K562 (cell line): ENCODE measurements around the gene PRDM16. TPM values are rescaled to one million over a fixed set of nuclear protein-coding genes. Genes with fewer than 3 reads are reported as not detected.
A peak's percentile ranks its signal among the peaks of the same experiment; 100 is the strongest.

ENCODE experiments used
- ATAC-seq: fragments of 200-7000 bp; cut with Tn5 transposase; 3 replicates; pipeline ENCODE4 v1.9.1; 2020; ENCODE audit warnings: moderate library complexity
- BruUV-seq: library from RNA; stranded (reverse); fragments of 400-500 nt; replicated peaks from 2 replicates; lab custom pipeline; 2021; lab: Mats Ljungman, UMichigan
- CTCF ChIA-PET: fragments of 300-600 bp; formaldehyde crosslinking; extraction: SDS; loops from one replicate; lab custom pipeline; 2021; ENCODE audit warnings: low intra/inter-chr PET ratio; lab: Yijun Ruan, JAX
- POLR2A ChIA-PET: fragments of 300-600, 350-650 bp; sonication (Branson Sonifier 250); formaldehyde crosslinking; extraction: SDS; loops from one replicate; lab custom pipeline; 2021; ENCODE audit warnings: antibody characterized with exemption, inconsistent platforms; lab: Yijun Ruan, JAX
- DNase-seq, 4 experiments: peaks; one replicate each; pipeline versions ENCODE4 v3.0.0 to v3.0.0-alpha.2; 2011 to 2018; ENCODE audit warnings: low spot score in 3 of 4, mixed read lengths in 3 of 4; ENCODE audit errors: extremely low read depth in 1 of 4
- FAIRE-seq: peaks from 2 replicates; lab custom pipeline; 2011; peaks lifted over from hg19 to GRCh38; lab: Jason Lieb, UNC
- H2AFZ ChIP-seq: 2 replicates; pipeline ENCODE4 v1.6.0; 2011; ENCODE audit warnings: low read depth, low read length, control low read depth, inconsistent platforms
- H3K27ac ChIP-seq: fragments of 200-600 bp; 3 replicates; pipeline ENCODE4 v1.8.0; 2011; ENCODE audit warnings: low read depth, mild to moderate bottlenecking, control low read depth, inconsistent platforms, low read length, moderate library complexity, mixed read lengths; ENCODE audit errors: extremely low read depth
- H3K27me3 ChIP-seq, 2 experiments: fragments of 300-600 bp in 1 of 2; 2 replicates in 1 of 2; 3 replicates in 1 of 2; pipeline versions ENCODE4 v1.6.0 to v1.8.0; 2011; ENCODE audit warnings: inconsistent platforms in 2 of 2, low read length in 2 of 2, mild to moderate bottlenecking in 1 of 2, mixed read lengths in 1 of 2, moderate library complexity in 1 of 2; ENCODE audit not compliant: control insufficient read depth in 2 of 2, insufficient read depth in 2 of 2
- H3K36me3 ChIP-seq: fragments of 300-600 bp; 3 replicates; pipeline ENCODE4 v1.8.0; 2011; ENCODE audit warnings: mild to moderate bottlenecking, low read length, inconsistent platforms; ENCODE audit not compliant: control insufficient read depth, insufficient read depth
- H3K4me1 ChIP-seq, 2 experiments: fragments of 200-600 bp in 1 of 2; replicated peaks in 1 of 2; 2 replicates in 1 of 2; 3 replicates in 1 of 2; pipeline versions ENCODE4 v1.5.1 to v1.8.0; 2011; ENCODE audit warnings: inconsistent platforms in 2 of 2, low read length in 2 of 2, mild to moderate bottlenecking in 1 of 2, mixed read lengths in 1 of 2, moderate library complexity in 1 of 2; ENCODE audit not compliant: control insufficient read depth in 2 of 2, insufficient read depth in 2 of 2
- H3K4me2 ChIP-seq: 2 replicates; pipeline ENCODE4 v1.6.1; 2011; ENCODE audit warnings: low read length, control low read depth, inconsistent platforms, mixed read lengths; ENCODE audit not compliant: insufficient read depth
- H3K4me3 ChIP-seq: fragments of 200-600 bp; sonication (generic), shearing (Covaris generic); 2 replicates; pipeline ENCODE4 v1.5.1; 2016; ENCODE audit warnings: control low read depth, inconsistent platforms
- H3K79me2 ChIP-seq: fragments of 200-600 bp; 3 replicates; pipeline ENCODE4 v1.8.0; 2011; ENCODE audit warnings: low read length, inconsistent platforms; ENCODE audit not compliant: control insufficient read depth, insufficient read depth
- H3K9ac ChIP-seq, 2 experiments: 2 replicates each; pipeline versions ENCODE4 v1.6.0 to v1.6.1; 2011; ENCODE audit warnings: low read depth in 2 of 2, low read length in 2 of 2, control low read depth in 1 of 2, inconsistent platforms in 1 of 2, mild to moderate bottlenecking in 1 of 2, mixed read lengths in 1 of 2; ENCODE audit not compliant: insufficient read depth in 1 of 2
- H3K9me1 ChIP-seq: one replicate; pipeline ENCODE4 v1.6.0; 2011; ENCODE audit warnings: inconsistent platforms, mild to moderate bottlenecking, low read length, moderate library complexity; ENCODE audit not compliant: control insufficient read depth, insufficient read depth
- H3K9me3 ChIP-seq: replicated peaks from 2 replicates; pipeline ENCODE4 v1.5.1; 2011; ENCODE audit warnings: low read depth, low read length, inconsistent platforms; ENCODE audit not compliant: control insufficient read depth, insufficient read depth
- H4K20me1 ChIP-seq: replicated peaks from 2 replicates; pipeline ENCODE4 v1.6.1; 2011; ENCODE audit warnings: low read length, inconsistent platforms, mixed read lengths; ENCODE audit not compliant: control insufficient read depth, insufficient read depth
- EGR1 ChIP-seq: fragments of 450-650 bp; conservative IDR thresholded peaks from 2 replicates; pipeline ENCODE4 v1.6.1; 2017; ENCODE audit warnings: mild to moderate bottlenecking
- FOXA1 ChIP-seq: fragments of 450-650 bp; IDR thresholded peaks from 2 replicates; pipeline ENCODE4 v1.6.1; 2016; ENCODE audit warnings: mild to moderate bottlenecking, borderline replicate concordance
- WGBS: fragments of 100-300 bp; shearing (Covaris generic); methylation state at CpG from one replicate; pipeline ENCODE4 v1.1.6; 2016; ENCODE audit warnings: low coverage, mixed read lengths; ENCODE audit not compliant: insufficient coverage; ENCODE audit errors: missing lambda C conversion rate; 5-methylcytosine and 5-hydroxymethylcytosine counted together
- in situ Hi-C: fragments of 300-500 bp; cut with MboI; formaldehyde crosslinking; loops from 4 replicates; pipeline ENCODE4 v1.15.0; 2018; ENCODE audit warnings: inconsistent platforms, mixed read lengths
- intact Hi-C: fragments of 100-400 bp; cut with micrococcal nuclease; formaldehyde crosslinking; loops from 2 replicates; pipeline ENCODE4 v1.14.2; 2022
- polyA plus RNA-seq, 8 experiments: library from polyadenylated mRNA; depleted of rRNA in 4 of 8; stranded (reverse) in 5 of 8; unstranded in 3 of 8; fragments of >200 nt; fragmentation: Nextera tagmentation in 2 of 8; fragmentation: Illumina TruSeq in 1 of 8; extraction: Ambion mirVana in 2 of 8; extraction: Trizol in 1 of 8; gene quantifications; 2 replicates each; pipeline versions ENCODE4 v1.2.1 to v1.2.3, GENCODE V29; 2011 to 2014; ENCODE audit warnings: inconsistent platforms in 1 of 8, missing spikeins in 1 of 8
- total RNA-seq, 7 experiments: library from RNA; depleted of rRNA in 6 of 7; stranded (reverse); fragments of >200 nt in 6 of 7; fragmentation: Illumina TruSeq in 2 of 7; extraction: Trizol in 2 of 7; gene quantifications; 2 replicates each; pipeline versions ENCODE4 v1.2.1 to v1.2.3, GENCODE V29; 2011 to 2021; ENCODE audit warnings: low replicate concordance in 1 of 7
- TF ChIP-seq, protein P1 (sequence below): sonication (generic); formaldehyde crosslinking; IDR thresholded peaks from 2 replicates; pipeline ENCODE4 v1.8.1; 2023; ENCODE audit warnings: mild to moderate bottlenecking, missing genetic modification reagents
- TF ChIP-seq, protein P2 (sequence below), 3 experiments: IDR thresholded peaks in 2 of 3; conservative IDR thresholded peaks in 1 of 3; 2 replicates each; pipeline ENCODE4 v1.5.1; 2011 to 2012; ENCODE audit warnings: low read length in 3 of 3, mild to moderate bottlenecking in 3 of 3, control low read depth in 2 of 3, improper control_type of control experiment in 1 of 3, inconsistent platforms in 1 of 3, low read depth in 1 of 3, mixed read lengths in 1 of 3, moderate library complexity in 1 of 3; ENCODE audit not compliant: insufficient read depth in 2 of 3
- TF ChIP-seq, protein P3 (sequence below): fragments of 450-650 bp; IDR thresholded peaks from 2 replicates; pipeline ENCODE4 v1.6.1; 2016; ENCODE audit warnings: borderline replicate concordance

The PRDM16 gene
- total and polyA plus RNA-seq, 9 of the 15 experiments (the other 6 are each of a cell fraction or from before 2014, with no cell fraction given), result 0.10 to 0.27 TPM; not detected in 7

DNA sequence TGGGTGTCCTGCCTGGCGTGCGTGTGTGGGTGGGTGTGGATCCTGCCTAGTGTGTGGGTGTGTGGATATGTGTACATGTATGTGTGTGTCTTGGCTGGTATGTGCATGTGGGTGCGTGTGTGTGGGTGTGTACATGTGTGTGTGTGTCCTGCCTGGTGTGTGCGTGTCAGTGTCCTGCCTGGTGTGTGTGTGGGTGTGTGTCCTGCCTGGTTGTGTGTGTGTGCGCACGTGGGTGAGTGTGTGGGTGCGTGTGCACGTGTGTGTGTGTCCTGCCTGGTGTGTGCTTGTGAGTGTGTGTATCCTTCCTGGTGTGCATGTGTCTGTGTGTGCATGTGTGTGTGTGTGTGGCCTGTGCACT is 60.1 kb downstream of the PRDM16 start:
- FAIRE-seq, result no peak
- in situ Hi-C loops (no loop called here), intact Hi-C loops (no loop called here)
- Histone ChIP-seq H3K9me3 (no peaks in the 10 kb centered on the region), H3K9me1 (no peaks in the 10 kb centered on the region), H3K4me1 (no peaks in the 10 kb centered on the region; a peak in 2 of 5 replicates), H2AFZ (no peak overlapping the region), H3K79me2 (no peaks in the 10 kb centered on the region), H3K9ac (no peak overlapping the region; a peak in 1 of 4 replicates), H4K20me1 (peaks cover 13% of the 10 kb centered on the region), H3K4me3 (no peak overlapping the region), H3K27ac (no peak overlapping the region), H3K27me3 (peaks cover 19 to 90% of the 10 kb centered on the region in 2 experiments; a peak in 4 of 5 replicates), H3K36me3 (no peaks in the 10 kb centered on the region), H3K4me2 (no peak overlapping the region)
- BruUV-seq, result no TSS peak
- ChIA-PET CTCF (no interaction called here), POLR2A (no interaction called here)
- DNase-seq, result no peak
- no peak for ATAC-seq
- WGBS, result 4% methylated on average over 7 of the region's 8 CpGs
- TF ChIP-seq EGR1, result peak; percentile 44
- TF ChIP-seq, protein P1, sequence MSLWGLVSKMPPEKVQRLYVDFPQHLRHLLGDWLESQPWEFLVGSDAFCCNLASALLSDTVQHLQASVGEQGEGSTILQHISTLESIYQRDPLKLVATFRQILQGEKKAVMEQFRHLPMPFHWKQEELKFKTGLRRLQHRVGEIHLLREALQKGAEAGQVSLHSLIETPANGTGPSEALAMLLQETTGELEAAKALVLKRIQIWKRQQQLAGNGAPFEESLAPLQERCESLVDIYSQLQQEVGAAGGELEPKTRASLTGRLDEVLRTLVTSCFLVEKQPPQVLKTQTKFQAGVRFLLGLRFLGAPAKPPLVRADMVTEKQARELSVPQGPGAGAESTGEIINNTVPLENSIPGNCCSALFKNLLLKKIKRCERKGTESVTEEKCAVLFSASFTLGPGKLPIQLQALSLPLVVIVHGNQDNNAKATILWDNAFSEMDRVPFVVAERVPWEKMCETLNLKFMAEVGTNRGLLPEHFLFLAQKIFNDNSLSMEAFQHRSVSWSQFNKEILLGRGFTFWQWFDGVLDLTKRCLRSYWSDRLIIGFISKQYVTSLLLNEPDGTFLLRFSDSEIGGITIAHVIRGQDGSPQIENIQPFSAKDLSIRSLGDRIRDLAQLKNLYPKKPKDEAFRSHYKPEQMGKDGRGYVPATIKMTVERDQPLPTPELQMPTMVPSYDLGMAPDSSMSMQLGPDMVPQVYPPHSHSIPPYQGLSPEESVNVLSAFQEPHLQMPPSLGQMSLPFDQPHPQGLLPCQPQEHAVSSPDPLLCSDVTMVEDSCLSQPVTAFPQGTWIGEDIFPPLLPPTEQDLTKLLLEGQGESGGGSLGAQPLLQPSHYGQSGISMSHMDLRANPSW (CRISPR knock-in tag), result no peak

DNA sequence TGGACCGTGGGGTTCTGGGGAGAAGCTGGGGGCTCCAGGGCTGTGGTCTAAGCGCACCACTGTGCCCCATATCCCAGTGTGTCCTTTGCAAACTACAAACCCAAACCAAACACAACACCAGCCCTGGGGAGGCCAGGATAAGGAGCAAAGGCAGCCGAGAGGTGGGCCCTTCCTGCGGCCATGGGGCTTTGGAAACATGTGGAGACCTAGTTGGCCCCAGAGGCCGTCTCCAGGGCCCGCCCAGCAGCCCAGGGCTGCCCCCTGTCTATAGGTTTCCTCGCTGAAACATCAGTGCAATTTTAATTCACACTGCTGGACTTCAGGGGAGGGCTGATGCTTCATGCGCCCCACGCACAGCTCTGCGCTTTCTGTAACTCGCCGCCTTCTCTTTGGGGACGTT is 61.3 kb downstream of the PRDM16 start:
- POLR2A ChIA-PET, result interaction anchor here (0.6 kb wide), 1 partner anchor 57 kb away, joined by 3 read pairs; no protein-coding TSS in a partner anchor
- no peak for TF ChIP-seq FOXA1
- TF ChIP-seq, protein P2, sequence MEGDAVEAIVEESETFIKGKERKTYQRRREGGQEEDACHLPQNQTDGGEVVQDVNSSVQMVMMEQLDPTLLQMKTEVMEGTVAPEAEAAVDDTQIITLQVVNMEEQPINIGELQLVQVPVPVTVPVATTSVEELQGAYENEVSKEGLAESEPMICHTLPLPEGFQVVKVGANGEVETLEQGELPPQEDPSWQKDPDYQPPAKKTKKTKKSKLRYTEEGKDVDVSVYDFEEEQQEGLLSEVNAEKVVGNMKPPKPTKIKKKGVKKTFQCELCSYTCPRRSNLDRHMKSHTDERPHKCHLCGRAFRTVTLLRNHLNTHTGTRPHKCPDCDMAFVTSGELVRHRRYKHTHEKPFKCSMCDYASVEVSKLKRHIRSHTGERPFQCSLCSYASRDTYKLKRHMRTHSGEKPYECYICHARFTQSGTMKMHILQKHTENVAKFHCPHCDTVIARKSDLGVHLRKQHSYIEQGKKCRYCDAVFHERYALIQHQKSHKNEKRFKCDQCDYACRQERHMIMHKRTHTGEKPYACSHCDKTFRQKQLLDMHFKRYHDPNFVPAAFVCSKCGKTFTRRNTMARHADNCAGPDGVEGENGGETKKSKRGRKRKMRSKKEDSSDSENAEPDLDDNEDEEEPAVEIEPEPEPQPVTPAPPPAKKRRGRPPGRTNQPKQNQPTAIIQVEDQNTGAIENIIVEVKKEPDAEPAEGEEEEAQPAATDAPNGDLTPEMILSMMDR (IDR thresholded peaks at IDR 0.05 in 2 of 3, conservative IDR thresholded peaks at IDR 0.05 in 1 of 3; ENCODE audit: insufficient read depth in 2 of 3, low read depth in 1 of 3, low read length in 3 of 3), result 0 out of 6 replicates have a peak, but pooled peaks of 1 of the 3 experiments have one; percentile 4
- TF ChIP-seq, protein P3, sequence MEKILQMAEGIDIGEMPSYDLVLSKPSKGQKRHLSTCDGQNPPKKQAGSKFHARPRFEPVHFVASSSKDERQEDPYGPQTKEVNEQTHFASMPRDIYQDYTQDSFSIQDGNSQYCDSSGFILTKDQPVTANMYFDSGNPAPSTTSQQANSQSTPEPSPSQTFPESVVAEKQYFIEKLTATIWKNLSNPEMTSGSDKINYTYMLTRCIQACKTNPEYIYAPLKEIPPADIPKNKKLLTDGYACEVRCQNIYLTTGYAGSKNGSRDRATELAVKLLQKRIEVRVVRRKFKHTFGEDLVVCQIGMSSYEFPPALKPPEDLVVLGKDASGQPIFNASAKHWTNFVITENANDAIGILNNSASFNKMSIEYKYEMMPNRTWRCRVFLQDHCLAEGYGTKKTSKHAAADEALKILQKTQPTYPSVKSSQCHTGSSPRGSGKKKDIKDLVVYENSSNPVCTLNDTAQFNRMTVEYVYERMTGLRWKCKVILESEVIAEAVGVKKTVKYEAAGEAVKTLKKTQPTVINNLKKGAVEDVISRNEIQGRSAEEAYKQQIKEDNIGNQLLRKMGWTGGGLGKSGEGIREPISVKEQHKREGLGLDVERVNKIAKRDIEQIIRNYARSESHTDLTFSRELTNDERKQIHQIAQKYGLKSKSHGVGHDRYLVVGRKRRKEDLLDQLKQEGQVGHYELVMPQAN, result no peak

More for the DNA sequence above, 61.3 kb downstream of the PRDM16 start:
- H3K9me3 ChIP-seq, result no peaks in the 10 kb centered on the region
- H3K4me2 ChIP-seq, result no peak overlapping the region
- no TSS peak for BruUV-seq
- H3K9ac ChIP-seq, result no peak overlapping the region
- H3K27ac ChIP-seq, result no peak overlapping the region
- CTCF ChIA-PET, result no interaction called here
- H3K27me3 ChIP-seq, result peaks cover 26 to 90% of the 10 kb centered on the region in 2 experiments; a peak in 4 of 5 replicates
- no peak overlapping the region for H2AFZ ChIP-seq
- no peak overlapping the region for H3K4me3 ChIP-seq
- 3% methylated on average over 13 of the region's 13 CpGs for WGBS
- H3K9me1 ChIP-seq, result no peaks in the 10 kb centered on the region
- intact Hi-C loops, result no loop called here
- ATAC-seq, result peak; percentile 38; the same call in 2 of the 3 replicates
- no peaks in the 10 kb centered on the region for H3K79me2 ChIP-seq
- no peaks in the 10 kb centered on the region for H3K36me3 ChIP-seq
- in situ Hi-C loops, result no loop called here
- no peaks in the 10 kb centered on the region; a peak in 2 of 5 replicates for H3K4me1 ChIP-seq
- FAIRE-seq, result no peak
- no peak for DNase-seq
- H4K20me1 ChIP-seq, result peaks cover 13% of the 10 kb centered on the region
